T-helper 22 cell (primary cell): ENCODE measurements around the gene JSRP1.
"Not testable (repeated sequence)": the region's sequence is repeated elsewhere in the genome, so short reads cannot be mapped to it uniquely, and the experiment has no call there.

Experiments
- DNase-seq: peaks from one replicate; pipeline ENCODE4 v3.0.0-alpha.2; 2020; ENCODE audit warnings: low read depth

Gene JSRP1

GRCh38 chr19:2282062-2282861, 26.0 kb upstream of the JSRP1 start, which contains the start of gene PEAK3:
Gene PEAK3 (minus strand): TSS chr19:2282175. CDS start chr19:2280931, 1,244 bp downstream.
- no peak for DNase-seq

DNA sequence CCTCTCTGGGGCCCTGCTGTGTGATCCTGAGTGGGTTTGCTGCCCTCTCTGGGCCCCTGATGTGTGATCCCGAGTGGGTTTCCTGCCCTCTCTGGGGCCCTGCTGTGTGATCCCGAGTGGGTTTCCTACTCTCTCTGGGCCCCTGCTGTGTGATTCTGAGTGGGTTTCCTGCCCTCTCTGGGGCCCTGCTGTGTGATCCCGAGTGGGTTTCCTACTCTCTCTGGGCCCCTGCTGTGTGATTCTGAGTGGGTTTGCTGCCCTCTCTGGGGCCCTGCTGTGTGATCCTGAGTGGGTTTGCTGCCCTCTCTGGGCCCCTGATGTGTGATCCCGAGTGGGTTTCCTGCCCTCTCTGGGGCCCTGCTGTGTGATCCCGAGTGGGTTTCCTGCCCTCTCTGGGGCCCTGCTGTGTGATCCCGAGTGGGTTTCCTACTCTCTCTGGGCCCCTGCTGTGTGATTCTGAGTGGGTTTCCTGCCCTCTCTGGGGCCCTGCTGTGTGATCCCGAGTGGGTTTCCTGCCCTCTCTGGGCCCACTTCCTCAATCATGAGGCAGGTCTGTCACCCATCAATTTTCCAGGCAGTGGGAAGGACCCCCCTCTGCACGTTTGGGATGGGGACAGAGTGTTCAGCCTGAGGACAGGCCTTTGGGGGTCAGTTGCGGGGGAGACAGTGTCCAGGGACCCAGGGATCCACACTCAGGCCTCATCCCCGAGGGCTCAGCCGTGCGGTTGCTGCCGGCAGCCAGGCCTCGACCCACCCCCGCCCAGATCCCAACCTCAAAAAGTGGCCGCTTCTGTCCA, 25.2 kb upstream of the JSRP1 start:
- DNase-seq, result not testable (repeated sequence)

GRCh38 chr19:2280633-2281264, 24.5 kb upstream of the JSRP1 start:
- DNase-seq, result no peak

DNA sequence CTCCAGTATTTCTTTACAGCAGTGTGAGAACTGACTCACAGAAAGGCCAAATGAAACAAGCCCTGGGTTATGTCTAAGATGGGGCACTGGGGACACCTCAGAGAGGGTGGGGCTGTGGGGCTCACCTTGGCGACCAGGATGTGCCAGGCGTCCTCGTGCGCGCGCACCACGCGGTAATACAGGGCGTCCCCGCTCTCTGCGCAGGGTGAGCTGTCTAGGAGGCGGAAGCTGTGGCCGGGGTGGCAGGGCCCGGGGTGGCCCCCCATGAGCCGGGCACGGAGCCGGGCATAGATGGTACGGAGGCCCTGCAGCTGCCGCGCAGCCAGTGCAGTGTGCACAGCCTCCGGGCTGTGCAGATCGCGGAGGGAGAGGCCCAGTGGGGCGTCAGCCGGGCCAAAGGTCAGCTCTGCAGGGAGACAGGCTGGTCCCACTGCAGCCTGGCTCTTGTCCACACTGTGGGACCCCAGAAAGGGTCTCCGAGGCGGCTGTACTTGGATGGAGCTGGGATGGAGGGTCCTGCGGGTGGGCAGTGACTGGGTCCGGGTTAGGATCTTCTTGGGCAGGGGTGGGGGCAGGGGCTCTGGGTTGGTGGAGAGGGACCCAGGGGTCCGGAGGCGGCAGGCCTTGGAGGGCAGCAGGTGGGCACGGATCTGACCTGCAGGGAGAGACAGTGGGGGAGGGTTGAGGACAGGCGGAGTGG, 22.4 kb upstream of the JSRP1 start:
- DNase-seq, result no peak

DNA sequence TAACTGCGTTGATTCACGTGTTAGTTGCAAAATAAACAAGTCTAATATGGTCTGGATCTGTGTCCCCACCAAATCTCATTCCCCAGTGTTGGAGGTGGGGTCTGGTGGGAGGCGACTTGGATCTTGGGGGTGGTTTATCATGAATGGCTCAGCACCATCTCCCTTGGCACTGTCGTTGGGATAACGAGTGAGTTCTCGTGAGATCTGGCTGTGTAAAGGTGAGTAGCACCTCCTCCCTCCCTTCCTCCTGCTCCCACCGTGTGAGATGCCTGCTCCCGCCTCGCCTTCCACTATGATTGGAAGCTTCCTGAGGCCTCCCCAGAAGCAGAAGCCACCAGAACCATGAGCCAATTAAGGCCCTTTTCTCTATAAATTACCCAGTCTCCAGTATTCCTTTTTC, 20.9 kb upstream of the JSRP1 start:
- no peak for DNase-seq

DNA sequence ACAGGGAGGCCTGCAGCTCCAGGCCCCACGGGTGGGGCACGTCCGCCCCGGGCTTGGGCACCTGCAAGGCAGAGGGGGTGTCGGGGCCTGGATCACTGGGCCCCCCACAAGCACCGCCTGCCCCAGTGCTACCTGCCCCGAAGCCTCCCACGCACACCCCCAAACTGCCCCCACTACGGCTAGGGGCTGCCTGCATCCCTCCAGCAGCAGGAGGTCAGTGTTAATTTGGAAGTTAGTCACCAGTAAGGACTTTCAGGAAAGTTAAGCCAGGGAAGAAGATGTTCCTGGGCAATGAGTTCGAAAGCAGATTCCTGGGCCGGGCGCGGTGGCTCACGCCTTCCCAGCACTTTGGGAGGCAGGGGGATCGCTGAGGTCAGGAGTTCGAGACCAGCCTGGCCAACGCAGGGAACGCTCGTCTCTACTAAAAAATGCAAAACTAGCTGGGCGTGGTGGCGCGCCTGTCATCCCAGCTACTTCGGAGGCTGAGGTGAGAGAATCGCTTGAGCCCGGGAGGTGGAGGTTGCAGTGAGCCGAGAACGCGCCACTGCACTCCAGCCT, 20.3 kb upstream of the JSRP1 start:
- no peak for DNase-seq

GRCh38 chr19:2275588-2276428, 19.6 kb upstream of the JSRP1 start:
- no peak for DNase-seq

GRCh38 chr19:2274931-2275535, 18.8 kb upstream of the JSRP1 start:
- DNase-seq, result no peak

GRCh38 chr19:2274185-2274711, 18.0 kb upstream of the JSRP1 start:
- DNase-seq, result no peak

DNA sequence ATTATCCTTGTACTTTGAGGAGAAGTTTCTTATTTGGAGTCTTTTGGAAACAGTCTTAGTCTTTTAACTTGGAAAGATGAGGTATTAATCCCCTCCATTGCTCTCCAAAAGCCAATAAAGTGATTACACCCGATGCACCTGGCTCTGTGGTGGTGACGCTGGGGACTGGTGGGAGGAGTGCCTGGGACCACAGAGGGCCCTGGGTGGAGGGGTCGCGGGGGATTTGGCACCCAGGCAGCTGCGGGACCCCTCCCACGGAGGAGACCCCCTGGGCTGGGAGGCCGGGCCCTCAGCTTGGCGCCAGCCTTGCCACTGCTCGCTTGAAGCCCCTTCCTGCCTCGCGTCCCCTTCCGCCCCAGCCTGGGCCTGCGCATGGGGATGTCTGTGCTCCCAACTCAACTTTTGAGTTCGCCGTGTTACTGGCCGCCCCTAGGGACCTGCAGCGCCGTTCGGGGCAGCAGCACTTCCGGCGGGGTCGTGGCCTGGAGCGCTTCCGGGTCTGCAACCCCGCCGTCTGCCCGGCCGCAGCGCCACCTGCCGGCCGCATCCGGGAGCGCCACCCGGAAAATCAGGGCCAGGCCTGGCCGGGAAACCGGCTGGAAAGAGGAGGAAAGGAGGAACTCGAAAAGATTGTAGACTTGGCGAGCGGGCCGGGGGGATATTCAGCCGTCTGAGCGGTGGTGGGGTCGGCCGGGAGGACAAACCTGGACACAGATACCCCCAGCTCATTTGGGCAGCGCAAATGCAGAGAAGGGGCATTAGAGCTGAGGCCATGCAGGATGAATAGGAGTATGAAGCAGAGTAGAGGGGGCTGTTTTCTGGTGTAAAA, 17.4 kb upstream of the JSRP1 start:
- peak; percentile 68 for DNase-seq

- no peak for DNase-seq
Observed at GRCh38 chr19:2271234-2272103, 15.3 kb upstream of the JSRP1 start.

- DNase-seq, result peak; percentile 62
Observed at GRCh38 chr19:2270423-2271233, 14.4 kb upstream of the JSRP1 start.

DNA sequence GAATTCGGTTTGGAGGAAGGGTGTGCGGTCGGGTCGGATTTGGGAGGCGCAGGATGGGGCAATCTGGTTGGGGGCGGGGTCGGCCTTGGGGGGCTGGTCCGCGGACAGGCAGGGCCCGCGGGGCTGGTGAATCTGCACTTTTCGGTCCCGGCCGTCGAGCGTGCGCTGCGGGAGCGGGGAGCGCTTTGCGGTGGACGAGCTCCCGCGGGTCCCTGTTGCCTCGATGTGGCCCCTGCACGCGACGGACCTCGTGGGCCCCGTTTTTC, 13.9 kb upstream of the JSRP1 start:
- DNase-seq, result no peak

DNA sequence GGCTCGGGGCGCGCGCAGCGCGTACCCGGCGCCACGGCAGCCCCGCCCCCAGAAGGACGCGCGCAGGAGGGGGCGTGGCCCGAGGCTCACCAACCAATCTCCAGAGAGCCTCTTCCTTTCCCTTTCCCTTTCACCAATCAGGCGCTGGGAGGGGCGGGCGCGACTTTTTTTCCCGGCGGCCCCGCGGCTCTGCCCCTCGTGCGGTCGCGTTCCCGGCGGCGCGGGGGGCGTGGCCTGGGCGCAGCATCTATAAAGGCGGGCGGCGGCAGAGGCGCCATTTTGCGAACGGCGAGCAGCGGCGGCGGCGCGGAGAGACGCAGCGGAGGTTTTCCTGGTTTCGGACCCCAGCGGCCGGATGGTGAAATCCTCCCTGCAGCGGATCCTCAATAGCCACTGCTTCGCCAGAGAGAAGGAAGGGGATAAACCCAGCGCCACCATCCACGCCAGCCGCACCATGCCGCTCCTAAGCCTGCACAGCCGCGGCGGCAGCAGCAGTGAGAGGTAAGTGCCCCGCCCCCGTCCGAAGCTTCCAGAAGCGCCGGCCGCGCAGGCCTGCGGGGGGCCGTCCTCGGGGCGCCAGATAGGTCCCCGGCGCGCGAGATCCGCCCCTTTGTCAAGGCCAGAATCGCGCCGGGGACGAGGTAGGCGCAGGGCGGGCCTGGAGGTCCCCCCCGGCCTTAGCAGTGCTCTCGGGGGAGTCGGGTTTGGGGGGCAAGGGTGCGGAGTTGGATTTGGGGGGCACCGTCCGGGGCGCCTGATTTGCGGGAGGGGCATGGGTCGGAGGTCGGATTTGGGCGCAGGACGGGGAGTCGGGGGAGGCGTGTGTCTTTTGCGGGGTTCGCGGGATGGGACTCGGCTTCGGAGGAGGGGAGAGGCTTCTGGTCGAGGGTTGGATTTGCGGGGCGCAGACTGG, 13.3 kb upstream of the JSRP1 start:
- peak; percentile 97 for DNase-seq

DNA sequence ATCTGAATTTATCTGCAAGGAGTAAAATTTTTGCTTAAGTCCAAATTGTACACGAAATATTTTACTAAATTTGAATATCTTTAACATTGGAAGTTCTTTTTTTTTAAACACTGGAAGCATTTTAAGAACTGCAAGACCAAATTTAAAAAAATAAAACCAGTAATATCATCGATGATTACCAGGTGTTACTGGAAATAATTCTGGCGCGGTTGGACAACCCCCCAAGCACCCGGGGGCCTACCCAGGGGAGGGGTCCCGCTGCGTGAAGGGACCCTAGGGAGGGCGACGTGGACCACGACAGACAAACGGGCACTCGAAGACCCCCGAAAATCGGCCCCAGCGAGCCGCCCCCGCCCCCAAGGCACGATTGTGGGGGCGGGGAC, 12.6 kb upstream of the JSRP1 start:
- DNase-seq, result no peak

DNA sequence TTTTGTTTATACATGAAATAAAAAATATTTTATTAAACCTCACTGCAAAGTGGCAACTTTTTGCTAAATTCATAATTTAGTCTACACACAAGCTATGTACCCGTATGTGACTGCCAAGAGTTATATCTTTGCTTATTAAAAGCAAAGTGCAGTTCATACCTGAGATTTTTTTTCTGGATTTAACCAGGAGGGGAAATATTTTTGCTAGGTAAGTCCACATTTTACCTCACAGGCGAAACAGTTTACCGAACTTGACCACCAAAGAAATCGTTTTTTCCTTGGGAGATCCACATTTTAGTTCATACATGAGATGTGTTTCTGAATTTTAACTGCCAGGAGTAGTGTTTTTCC, 12.2 kb upstream of the JSRP1 start:
- DNase-seq, result no peak
